Forelimb muscle (tissue), 1 donor: ENCODE results near the gene POU2F3. TPM values are rescaled to one million over a fixed set of nuclear protein-coding genes. Genes with fewer than 3 reads are reported as not detected.
"Not testable (repeated sequence)": the region's sequence is repeated elsewhere in the genome, so short reads cannot be mapped to it uniquely, and the experiment has no call there.

Experiments
- DNase-seq: peaks from one replicate; pipeline ENCODE4 v3.0.0-alpha.2; 2013; ENCODE audit warnings: low read depth
- polyA plus RNA-seq: library from polyadenylated mRNA; unstranded; fragments of 120-200 nt; gene quantifications from one replicate; pipeline ENCODE4 v1.2.1, GENCODE V29; 2013; ENCODE audit not compliant: insufficient read length

The POU2F3 gene
- polyA plus RNA-seq, 1 donor = 0.04 TPM

- no peak for DNase-seq
Observed at GRCh38 chr11:120249279-120250262, 9.6 kb downstream of the POU2F3 start.

GRCh38 chr11:120253377-120253776, 13.4 kb downstream of the POU2F3 start:
- not testable (repeated sequence) for DNase-seq

- DNase-seq = no peak
Observed at GRCh38 chr11:120254788-120255518, 15.0 kb downstream of the POU2F3 start.

- DNase-seq = no peak
Observed at GRCh38 chr11:120255519-120255866, 15.6 kb downstream of the POU2F3 start.

GRCh38 chr11:120256178-120256577, 16.2 kb downstream of the POU2F3 start:
- no peak for DNase-seq

- no peak for DNase-seq
Observed at GRCh38 chr11:120256779-120257178, 16.8 kb downstream of the POU2F3 start.

- no peak for DNase-seq
Observed at GRCh38 chr11:120257346-120257745, 17.4 kb downstream of the POU2F3 start.

- no peak for DNase-seq
Observed at GRCh38 chr11:120258661-120259060, 18.7 kb downstream of the POU2F3 start.

- DNase-seq = no peak
Observed at GRCh38 chr11:120259241-120259640, 19.3 kb downstream of the POU2F3 start.

GRCh38 chr11:120259988-120260565, 20.1 kb downstream of the POU2F3 start:
- no peak for DNase-seq

GRCh38 chr11:120260616-120261015, 20.7 kb downstream of the POU2F3 start:
- no peak for DNase-seq

GRCh38 chr11:120261321-120261720, 21.4 kb downstream of the POU2F3 start:
- DNase-seq = no peak

GRCh38 chr11:120261931-120262330, 22.0 kb downstream of the POU2F3 start:
- no peak for DNase-seq

- no peak for DNase-seq
Observed at GRCh38 chr11:120267319-120267718, 27.4 kb downstream of the POU2F3 start.

- no peak for DNase-seq
Observed at GRCh38 chr11:120268686-120269085, 28.7 kb downstream of the POU2F3 start.

- DNase-seq = no peak
Observed at GRCh38 chr11:120270386-120270785, 30.4 kb downstream of the POU2F3 start.

- no peak for DNase-seq
Observed at GRCh38 chr11:120271672-120272071, 31.7 kb downstream of the POU2F3 start.

GRCh38 chr11:120272303-120272702, 32.4 kb downstream of the POU2F3 start:
- no peak for DNase-seq

- no peak for DNase-seq
Observed at GRCh38 chr11:120273432-120273831, 33.5 kb downstream of the POU2F3 start.

GRCh38 chr11:120273956-120274355, 34.0 kb downstream of the POU2F3 start:
- not testable (repeated sequence) for DNase-seq

GRCh38 chr11:120279502-120279901, 39.6 kb downstream of the POU2F3 start:
- DNase-seq = no peak

- DNase-seq = no peak
Observed at GRCh38 chr11:120280600-120281051, 40.7 kb downstream of the POU2F3 start.
